NAMALWA (cell line): ENCODE results near the gene MANEA.
"Not testable (repeated sequence)": the region's sequence is repeated elsewhere in the genome, so short reads cannot be mapped to it uniquely, and the experiment has no call there.

Source experiments
- DNase-seq: peaks from one replicate; pipeline ENCODE4 v3.0.0-alpha.2; 2015; ENCODE audit warnings: low spot score

The MANEA gene, protein sequence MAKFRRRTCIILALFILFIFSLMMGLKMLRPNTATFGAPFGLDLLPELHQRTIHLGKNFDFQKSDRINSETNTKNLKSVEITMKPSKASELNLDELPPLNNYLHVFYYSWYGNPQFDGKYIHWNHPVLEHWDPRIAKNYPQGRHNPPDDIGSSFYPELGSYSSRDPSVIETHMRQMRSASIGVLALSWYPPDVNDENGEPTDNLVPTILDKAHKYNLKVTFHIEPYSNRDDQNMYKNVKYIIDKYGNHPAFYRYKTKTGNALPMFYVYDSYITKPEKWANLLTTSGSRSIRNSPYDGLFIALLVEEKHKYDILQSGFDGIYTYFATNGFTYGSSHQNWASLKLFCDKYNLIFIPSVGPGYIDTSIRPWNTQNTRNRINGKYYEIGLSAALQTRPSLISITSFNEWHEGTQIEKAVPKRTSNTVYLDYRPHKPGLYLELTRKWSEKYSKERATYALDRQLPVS

GRCh38 chr6:95577304-95578105, at the start of gene MANEA:
Gene MANEA (plus strand): TSS chr6:95577535. CDS start chr6:95586440, 8,905 bp downstream.
- peak; percentile 91 for DNase-seq

GRCh38 chr6:95529762-95530161, 47.6 kb upstream of the MANEA start:
- DNase-seq, result no peak

DNA sequence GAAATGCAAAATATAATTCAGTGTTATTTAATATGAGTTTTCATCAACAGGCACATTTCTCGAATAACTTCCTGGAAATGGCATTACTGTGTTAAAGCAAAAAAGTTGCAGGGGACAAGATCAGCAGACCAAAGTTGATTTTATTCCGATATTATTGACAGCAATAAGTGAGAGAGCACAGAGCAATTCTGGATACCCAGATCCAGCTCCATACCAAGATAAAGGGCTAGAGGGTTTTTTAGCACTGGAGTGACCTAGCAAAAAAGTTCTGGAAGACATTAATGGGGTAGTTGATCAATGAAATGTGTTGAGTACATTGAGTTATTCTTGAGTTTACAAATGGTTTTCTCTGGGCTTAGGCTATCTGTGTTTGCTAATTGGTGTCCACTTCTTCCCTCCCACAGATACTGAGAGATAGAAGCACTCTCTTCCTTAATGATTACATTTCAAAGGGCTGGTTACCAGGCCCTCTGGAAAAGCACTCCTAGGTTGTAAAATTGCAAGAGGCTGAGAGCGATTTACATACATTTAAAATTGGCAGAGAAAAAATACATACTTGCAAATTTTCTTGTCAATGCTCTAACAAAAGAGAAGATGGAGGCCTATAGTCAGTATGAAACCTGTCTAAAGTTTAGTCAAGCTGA, 47.0 kb upstream of the MANEA start:
- DNase-seq, result no peak

- DNase-seq, result no peak
Observed at GRCh38 chr6:95543798-95544197, 33.5 kb upstream of the MANEA start.

DNA sequence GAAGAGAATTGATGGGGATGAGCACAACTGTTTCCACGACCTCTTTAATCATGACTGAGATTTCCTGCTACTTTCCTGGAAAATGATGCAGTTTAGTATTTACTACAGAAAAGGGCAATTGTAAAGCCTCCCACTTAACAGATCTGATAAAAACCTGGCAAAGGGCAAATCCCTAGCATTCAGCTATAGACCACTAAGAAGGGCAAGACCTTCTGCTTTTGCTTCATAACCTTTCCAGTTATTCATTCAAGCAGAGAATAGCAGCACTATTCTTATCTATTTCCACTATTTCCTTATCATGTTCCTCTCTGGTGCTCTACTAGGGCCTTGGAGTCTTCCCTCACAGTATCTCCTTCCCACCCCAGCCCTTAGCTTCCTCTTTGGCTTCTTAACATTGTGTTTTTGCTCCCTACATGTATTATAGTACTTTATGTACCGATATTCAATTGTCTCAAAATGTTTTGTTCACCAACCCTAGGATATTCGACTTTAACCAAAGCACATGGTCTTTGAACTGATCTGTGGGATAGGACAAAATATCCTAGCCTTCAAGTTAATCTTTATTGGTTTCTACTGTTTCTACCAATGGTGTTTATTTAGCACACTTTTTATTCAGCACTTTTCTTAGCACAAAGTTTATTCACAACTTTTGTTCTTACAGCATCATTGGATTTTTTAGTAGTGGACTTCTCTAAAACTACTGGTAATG, 32.7 kb upstream of the MANEA start:
- DNase-seq, result no peak

DNA sequence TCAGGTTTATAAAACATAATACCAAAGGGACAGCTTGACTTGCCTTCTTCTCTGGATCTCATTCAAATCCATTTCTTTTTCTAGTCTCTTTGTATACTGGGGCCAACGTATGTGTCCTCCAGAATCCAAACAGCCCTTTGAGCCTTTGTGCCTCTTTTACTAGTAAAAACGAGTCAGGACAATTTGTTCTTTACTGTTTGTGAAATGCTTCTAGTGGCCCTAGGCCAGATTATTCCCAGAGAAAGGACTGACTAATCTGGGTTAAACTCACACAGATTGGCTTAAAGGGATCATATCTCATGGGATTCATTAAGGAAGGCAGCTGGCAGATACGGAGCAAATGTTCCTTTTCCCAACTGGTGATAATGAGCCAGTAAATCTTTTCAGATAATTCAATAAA, 32.1 kb upstream of the MANEA start:
- DNase-seq, result no peak

DNA sequence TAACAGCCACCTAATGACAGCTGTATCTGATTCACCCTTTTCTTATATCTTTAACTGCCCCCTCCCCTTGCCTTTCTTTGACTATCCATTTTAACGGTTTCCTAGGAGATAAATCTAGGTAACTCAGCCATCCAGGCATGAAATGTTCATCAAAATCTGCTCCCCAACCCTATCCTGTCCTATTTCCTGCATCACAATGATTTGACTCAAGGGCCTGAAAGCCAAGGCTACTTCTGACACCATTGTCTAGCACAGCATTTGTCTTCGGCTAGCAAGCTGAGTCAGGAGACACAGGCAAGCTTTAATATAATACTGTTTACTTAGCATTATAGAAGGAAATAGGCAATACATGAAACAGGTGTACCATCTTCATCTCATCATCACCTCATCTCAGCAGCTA, 31.6 kb upstream of the MANEA start:
- no peak for DNase-seq

DNA sequence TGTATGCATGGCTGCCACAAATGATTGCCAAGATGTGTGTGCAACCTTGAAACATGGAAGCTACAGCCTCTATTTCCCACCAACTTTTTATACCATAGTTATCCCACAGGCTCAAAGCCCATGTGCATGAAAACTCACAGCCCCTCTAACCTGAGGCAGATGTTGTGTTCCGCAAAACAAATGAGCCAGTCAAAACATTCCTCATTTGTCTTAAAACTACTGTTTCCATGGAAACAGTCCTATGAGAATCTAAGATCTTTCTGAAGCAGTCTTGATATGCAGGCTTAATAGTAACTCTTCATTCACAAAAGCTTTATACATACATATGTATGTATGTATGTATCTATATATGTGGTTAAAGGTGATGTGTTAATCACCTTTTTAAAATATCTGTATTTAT, 31.2 kb upstream of the MANEA start:
- no peak for DNase-seq

- DNase-seq, result no peak
Observed at GRCh38 chr6:95547043-95547442, 30.3 kb upstream of the MANEA start.

- no peak for DNase-seq
Observed at GRCh38 chr6:95548188-95548786, 29.0 kb upstream of the MANEA start.

- DNase-seq, result no peak
Observed at GRCh38 chr6:95551678-95552324, 25.5 kb upstream of the MANEA start.

- no peak for DNase-seq
Observed at GRCh38 chr6:95553880-95554279, 23.5 kb upstream of the MANEA start.

DNA sequence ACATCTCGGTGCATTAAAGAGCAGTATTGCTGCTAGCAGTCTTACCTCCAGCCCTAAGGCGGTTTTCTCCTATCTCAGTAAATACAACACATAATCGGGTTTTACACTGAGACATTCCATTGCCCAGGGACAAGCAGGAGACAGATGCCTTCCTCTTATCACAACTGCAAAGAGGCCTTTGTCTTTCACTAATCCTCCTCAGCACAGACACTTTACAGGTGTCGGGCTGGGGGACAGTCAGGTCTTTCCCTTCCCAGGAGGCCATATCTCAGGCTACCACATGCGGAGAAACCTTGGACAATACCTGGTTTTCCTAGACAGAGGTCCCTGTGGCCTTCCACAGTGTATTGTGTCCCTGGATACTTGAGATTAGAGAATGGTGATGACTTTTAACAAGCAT, 16.4 kb upstream of the MANEA start:
- DNase-seq, result not testable (repeated sequence)

DNA sequence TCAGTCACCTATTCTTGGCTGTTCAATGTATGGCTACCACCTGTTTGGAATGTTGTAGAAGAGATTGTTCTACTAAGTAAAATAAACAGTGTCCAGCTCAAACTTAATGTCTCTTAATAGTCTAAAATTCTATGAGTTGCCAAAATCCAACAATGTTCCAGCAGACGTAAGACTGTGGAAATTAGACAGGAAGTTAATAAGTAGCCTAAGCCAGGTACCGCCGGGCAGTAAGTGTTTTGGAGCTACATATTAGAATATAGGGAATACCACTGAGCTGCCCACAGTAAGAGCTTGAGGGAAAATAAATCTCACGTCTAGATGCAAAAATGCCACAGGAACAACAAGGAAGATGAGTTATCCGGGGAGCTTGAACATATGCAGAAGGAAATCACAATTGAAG, 7.8 kb upstream of the MANEA start:
- DNase-seq, result no peak

DNA sequence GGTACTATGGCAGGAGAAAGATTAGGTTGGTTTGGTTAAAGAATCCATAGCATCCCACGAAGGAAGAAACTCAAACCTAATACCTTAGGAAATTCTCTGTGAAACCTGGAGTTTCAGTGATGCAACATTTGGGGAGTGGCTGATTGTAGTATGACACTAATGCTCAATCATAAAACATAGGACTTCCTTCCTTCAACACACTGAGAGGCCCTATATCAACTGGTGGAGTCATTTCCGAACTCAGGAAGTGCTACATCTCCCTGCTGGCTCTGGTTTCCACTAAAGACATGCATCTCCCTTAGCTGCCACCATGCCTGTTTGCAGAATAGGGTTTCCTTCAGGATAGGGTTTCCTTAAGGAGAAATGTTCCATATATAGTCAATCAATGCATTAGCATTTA, 5.2 kb upstream of the MANEA start:
- no peak for DNase-seq

- DNase-seq, result no peak
Observed at GRCh38 chr6:95574811-95575210, 2.5 kb upstream of the MANEA start.

- peak; percentile 58 for DNase-seq
Observed at GRCh38 chr6:95576218-95576997, 927 bp upstream of the MANEA start.

DNA sequence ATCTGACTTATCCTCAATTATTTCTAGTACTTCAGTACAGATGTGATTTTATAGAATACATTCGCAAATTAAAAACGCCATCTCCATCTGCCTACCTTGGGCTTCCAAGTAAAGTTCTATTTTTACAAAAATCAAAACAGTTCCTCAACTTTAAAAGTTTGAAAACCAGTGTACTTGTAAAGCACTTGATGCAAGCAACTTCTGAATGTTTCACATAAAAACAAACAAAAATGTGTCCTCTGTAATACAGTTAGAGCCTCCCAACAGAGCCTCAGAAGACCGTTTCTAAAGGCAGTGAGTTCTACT, 384 bp upstream of the MANEA start:
- DNase-seq, result no peak

DNA sequence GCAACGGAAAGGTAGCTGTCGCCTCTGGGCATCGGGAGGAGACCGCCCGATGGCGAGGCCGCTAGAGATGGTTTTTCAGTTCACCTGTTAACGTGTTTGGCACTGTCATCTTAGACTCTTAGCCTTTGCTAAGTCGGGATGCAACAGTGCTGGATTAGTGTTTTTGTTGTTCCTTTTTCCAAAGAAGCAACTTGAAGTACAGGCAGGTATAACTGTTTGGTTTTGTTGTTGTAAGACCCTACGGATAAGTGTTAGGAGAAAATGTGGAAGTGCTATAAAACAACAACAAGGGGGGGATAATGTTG, 723 bp downstream of the MANEA start:
- DNase-seq, result no peak

GRCh38 chr6:95581073-95581472, 3.7 kb downstream of the MANEA start:
- DNase-seq, result no peak

GRCh38 chr6:95584226-95584625, 6.9 kb downstream of the MANEA start:
- not testable (repeated sequence) for DNase-seq
